OCI-LY1 (cell line): ENCODE measurements around the gene CCDC70.
A peak's percentile ranks its signal among the peaks of the same experiment; 100 is the strongest.

ENCODE experiments used
- EZH2 ChIP-seq: fragments of 200-600 bp; sonication (generic), shearing (Covaris generic); IDR thresholded peaks from 2 replicates; pipeline ENCODE4 v1.8.0; 2017; ENCODE audit warnings: borderline replicate concordance, mixed run types, mild to moderate bottlenecking, antibody characterized with exemption, low read length, moderate library complexity, mixed read lengths
- TF ChIP-seq, protein P1 (sequence below): fragments of 200-600 bp; sonication (generic), shearing (Covaris generic); IDR thresholded peaks from 2 replicates; pipeline ENCODE4 v1.5.1; 2017; ENCODE audit warnings: mild to moderate bottlenecking, antibody characterized with exemption, low read length, moderate library complexity, mixed read lengths

DNA sequence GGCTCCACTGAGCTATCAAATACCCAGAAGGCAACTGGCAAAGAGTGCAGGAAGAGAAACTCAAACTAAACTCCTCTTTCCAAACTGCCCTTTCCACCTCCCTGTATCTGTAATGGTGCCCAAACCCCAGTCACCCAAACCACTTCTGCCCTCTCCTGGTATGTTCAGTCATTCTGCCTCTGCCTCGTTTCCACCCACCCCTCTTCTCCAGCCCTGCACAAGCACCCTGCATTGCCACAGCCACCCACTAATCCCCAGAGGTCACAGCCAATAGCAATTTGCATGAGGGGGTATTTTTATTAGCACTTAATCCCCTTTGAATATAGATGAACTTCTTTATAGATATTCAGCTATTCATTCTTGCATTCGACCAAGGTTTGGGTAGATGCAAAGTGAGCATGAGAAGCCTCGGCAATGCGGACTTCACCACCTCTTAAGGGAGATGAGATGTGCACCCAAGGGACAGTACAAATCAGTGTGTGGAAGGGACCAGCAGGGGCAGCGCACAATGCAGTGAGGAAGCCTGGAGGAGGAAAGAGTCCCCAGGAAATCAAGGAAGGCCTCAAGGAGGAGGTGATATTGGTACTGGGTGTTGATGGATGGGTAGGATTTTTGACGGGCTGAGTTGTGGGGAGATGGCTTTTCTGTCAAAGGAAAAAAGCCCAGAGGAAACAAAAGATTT lies 29.2 kb upstream of the CCDC70 start:
- TF ChIP-seq, protein P1, sequence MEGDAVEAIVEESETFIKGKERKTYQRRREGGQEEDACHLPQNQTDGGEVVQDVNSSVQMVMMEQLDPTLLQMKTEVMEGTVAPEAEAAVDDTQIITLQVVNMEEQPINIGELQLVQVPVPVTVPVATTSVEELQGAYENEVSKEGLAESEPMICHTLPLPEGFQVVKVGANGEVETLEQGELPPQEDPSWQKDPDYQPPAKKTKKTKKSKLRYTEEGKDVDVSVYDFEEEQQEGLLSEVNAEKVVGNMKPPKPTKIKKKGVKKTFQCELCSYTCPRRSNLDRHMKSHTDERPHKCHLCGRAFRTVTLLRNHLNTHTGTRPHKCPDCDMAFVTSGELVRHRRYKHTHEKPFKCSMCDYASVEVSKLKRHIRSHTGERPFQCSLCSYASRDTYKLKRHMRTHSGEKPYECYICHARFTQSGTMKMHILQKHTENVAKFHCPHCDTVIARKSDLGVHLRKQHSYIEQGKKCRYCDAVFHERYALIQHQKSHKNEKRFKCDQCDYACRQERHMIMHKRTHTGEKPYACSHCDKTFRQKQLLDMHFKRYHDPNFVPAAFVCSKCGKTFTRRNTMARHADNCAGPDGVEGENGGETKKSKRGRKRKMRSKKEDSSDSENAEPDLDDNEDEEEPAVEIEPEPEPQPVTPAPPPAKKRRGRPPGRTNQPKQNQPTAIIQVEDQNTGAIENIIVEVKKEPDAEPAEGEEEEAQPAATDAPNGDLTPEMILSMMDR: peak; percentile 83
- TF ChIP-seq EZH2: no peak
